Superior temporal gyrus (tissue), 1 donor: ENCODE measurements around the gene FYCO1.
"Not testable (repeated sequence)": the region's sequence is repeated elsewhere in the genome, so short reads cannot be mapped to it uniquely, and the experiment has no call there.

Experiments used
- DNase-seq: peaks from one replicate; pipeline ENCODE4 v3.0.0-alpha.2; 2016; ENCODE audit errors: extremely low spot score

Gene FYCO1

DNA sequence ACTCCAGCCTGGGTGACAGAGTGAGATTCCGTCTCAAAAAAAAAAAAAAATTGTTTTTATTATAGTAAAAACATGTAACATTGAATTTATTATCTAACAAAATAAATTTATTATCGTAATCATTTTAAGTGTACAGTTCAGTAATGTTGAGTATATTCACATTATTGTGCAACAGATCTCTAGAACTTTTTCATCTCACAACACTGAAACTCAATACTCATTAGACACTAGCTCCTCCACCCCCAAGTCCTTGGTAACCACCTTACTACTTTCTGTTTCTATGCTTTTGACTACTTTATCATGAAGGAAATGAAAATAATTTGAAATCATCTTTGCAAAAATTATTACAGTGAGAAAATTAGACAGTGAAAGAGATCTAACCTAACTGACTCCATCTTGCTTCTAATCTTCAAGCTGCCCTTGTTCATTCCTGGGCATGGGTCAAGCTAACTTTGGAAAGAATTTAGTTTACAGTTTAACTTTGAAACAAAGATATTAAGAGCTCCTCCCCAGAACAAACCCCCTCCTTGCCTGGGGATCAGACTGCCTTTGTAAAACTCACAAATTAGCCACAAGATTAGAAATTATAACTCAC lies 15.0 kb upstream of the FYCO1 start:
- DNase-seq = no peak

- DNase-seq = no peak
Measured at GRCh38 chr3:46008058-46008457, 12.4 kb upstream of the FYCO1 start.

DNA sequence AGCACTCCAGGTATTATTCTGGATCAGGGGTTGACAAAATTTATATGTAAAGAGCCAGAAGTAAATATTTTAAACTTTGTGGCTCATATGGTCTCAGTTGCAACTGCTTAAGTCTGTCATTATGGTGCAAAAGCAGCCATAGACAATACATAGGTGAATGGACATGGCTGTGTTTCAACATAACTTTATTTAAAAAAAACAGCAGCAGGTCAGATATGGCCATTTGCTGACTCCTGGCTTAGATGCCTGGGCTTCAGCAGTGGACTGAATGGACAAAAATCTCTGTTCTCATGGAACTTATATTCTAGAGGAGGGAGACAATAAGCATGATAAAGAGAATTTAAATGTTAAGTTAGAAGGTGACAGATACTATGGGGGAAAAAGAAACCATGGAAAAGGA lies 11.7 kb upstream of the FYCO1 start:
- DNase-seq = no peak

DNA sequence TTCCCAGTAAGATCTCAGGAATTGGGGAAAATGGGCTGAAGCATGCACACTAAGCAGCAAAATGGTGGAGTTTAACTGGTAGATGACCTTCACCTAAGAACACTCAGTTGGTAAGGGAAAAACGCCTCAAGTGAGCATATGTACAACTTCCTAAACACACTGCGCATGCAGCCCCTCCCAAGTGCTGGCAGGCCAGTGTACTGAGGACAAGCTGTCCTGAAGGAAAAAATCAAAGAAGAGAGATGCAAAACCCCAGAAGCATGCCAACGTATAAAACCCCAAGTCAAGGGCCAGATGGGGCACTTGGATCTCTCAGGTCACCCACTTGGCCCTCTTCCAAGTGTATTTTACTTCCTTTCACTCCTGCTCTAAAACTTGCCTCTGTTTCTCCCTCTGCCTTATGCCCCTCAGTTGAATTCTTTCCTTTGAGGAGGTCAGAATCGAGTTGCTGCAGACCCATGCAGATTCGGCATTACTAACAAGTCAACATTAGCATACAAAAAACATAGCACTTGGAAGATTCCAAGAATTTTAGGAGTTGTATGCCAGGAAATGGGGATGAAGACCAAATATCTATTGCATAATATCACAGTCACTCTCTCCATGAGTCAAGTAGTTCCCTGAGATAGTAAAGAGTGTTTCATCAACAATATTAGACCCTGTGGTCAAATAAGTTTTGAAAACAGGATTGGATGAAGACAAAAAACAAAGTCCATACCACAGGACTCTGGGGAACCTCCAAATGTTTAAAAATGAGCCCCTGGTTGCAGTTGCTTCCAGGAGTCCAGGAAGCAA lies 10.8 kb upstream of the FYCO1 start:
- DNase-seq = no peak

GRCh38 chr3:46003706-46004105 lies 8.1 kb upstream of the FYCO1 start:
- DNase-seq = not testable (repeated sequence)

DNA sequence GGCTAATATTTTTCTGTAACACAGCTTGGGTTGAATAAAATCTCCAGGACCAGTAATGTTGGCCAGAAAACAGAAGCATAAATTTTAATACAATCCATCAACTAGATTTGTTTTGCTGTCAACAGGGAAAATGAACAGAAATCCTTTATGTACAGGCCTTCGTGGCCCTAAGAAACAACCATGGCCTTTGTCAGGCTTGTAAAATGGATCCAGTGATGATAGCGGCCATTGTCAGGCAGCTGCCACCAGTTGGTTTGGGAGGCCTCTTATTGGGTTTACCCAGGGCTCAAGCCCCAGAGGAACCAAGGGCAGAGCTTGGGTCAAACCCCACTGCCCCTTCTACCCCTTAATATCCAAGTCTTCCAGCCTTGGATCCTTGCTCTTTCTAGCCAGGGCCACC lies 5.6 kb upstream of the FYCO1 start:
- peak; percentile 34 for DNase-seq

GRCh38 chr3:45997942-45998341 lies 2.3 kb upstream of the FYCO1 start:
- DNase-seq = no peak

GRCh38 chr3:45997499-45997898 lies 1.9 kb upstream of the FYCO1 start:
- DNase-seq = not testable (repeated sequence)

- DNase-seq = no peak
Measured at GRCh38 chr3:45994419-45995235, 997 bp downstream of the FYCO1 start.

- DNase-seq = no peak
Measured at GRCh38 chr3:45993421-45994027, 2.1 kb downstream of the FYCO1 start.

DNA sequence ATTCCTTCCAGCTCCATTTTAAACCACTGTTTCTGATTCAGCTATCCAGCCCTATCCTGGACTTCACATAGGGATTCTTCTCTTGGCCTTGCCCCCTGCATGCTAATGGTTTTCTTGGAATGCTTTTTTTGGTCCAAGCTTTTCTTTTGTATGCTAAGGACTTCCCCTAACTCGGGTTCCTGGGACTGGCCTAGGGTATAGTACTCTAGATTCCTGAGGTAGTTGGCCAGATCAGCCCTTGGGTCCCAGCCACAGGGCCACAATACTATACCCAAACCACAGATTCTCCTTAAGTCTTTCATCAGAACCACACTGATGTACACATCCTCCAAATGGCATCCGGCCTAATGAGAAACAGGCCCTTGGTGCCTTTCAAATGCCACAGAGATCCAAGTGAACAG lies 2.8 kb downstream of the FYCO1 start:
- DNase-seq = no peak

- DNase-seq = no peak
Measured at GRCh38 chr3:45992133-45992729, 3.4 kb downstream of the FYCO1 start.

- DNase-seq = no peak
Measured at GRCh38 chr3:45991341-45991740, 4.3 kb downstream of the FYCO1 start.

GRCh38 chr3:45990181-45990580 lies 5.4 kb downstream of the FYCO1 start:
- no peak for DNase-seq

DNA sequence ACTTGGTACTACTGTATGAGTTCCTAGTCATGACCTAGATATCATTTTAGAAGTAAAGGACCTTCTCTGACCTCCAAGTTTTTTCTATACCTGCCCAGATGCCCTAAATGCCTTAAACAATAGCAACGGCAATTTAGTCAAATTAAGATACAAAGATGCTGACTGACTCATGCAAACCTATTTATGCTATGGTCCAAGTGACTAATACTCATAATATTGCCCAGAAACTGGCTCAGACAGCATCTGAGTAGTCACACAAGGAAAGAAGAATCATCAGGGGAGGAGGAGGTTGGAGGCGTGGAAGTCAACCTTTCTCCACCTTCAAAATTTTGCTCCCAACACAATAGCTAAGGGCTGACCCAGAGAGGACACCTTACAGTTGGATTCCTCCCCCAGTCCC lies 6.8 kb downstream of the FYCO1 start:
- DNase-seq = no peak

- DNase-seq = no peak
Measured at GRCh38 chr3:45988362-45988761, 7.3 kb downstream of the FYCO1 start.

GRCh38 chr3:45987368-45988291 lies 8.0 kb downstream of the FYCO1 start:
- peak; percentile 81 for DNase-seq

GRCh38 chr3:45986303-45986982 lies 9.2 kb downstream of the FYCO1 start:
- DNase-seq = no peak

GRCh38 chr3:45985532-45986302 lies 9.9 kb downstream of the FYCO1 start:
- DNase-seq = no peak
